Uterus (tissue), 4 donors: ENCODE results near the gene AP1S1. TPM values are rescaled to one million over a fixed set of nuclear protein-coding genes. Genes with fewer than 3 reads are reported as not detected.

Source experiments
- DNase-seq, 2 donors: peaks; one replicate each; pipeline ENCODE4 v3.0.0-alpha.2; 2019 to 2020
- H3K27ac ChIP-seq, 2 donors: fragments of 200-600 bp; sonication (generic); 1 replicate in 1 of 2; 2 replicates in 1 of 2; pipeline ENCODE4 v1.5.1; 2016 to 2018
- H3K27me3 ChIP-seq, 2 donors: fragments of 200-600 bp; sonication (generic); one replicate each; pipeline ENCODE4 v1.5.1; 2018 to 2019; ENCODE audit warnings: control low read depth in 1 of 2
- H3K36me3 ChIP-seq, 2 donors: fragments of 200-600 bp; sonication (generic); one replicate each; pipeline ENCODE4 v1.5.1; 2019; ENCODE audit warnings: control low read depth in 1 of 2
- H3K4me1 ChIP-seq, 2 donors: fragments of 200-600 bp; sonication (generic); one replicate each; pipeline ENCODE4 v1.5.1; 2018 to 2019; ENCODE audit warnings: control low read depth in 1 of 2
- H3K4me3 ChIP-seq, 2 donors: fragments of 200-600 bp; sonication (generic); 1 replicate in 1 of 2; 2 replicates in 1 of 2; pipeline ENCODE4 v1.5.1; 2018 to 2019; ENCODE audit warnings: mild to moderate bottlenecking in 1 of 2
- H3K9me3 ChIP-seq, 2 donors: fragments of 200-600 bp; sonication (generic); one replicate each; pipeline ENCODE4 v1.5.1; 2019; ENCODE audit warnings: control low read depth in 1 of 2
- CTCF ChIP-seq, 4 experiments: fragments of 200-600 bp in 2 of 4; fragments of 450-650 bp in 2 of 4; sonication (generic) in 2 of 4; IDR thresholded peaks; one replicate each; pipeline ENCODE4 v1.5.1; 2016 to 2019; ENCODE audit warnings: antibody characterized with exemption in 4 of 4, mild to moderate bottlenecking in 2 of 4, moderate library complexity in 1 of 4
- POLR2A ChIP-seq, 2 donors: fragments of 450-650 bp; IDR thresholded peaks; one replicate each; pipeline ENCODE4 v1.6.1; 2016; ENCODE audit warnings: antibody characterized with exemption in 2 of 2, mild to moderate bottlenecking in 1 of 2, moderate library complexity in 1 of 2
- intact Hi-C: fragments of 100-400 bp; cut with DNase I; formaldehyde crosslinking; loops from one replicate; pipeline ENCODE4 v1.15.1; 2023; ENCODE audit warnings: low total_unique reads
- total RNA-seq, 4 donors: library from RNA; depleted of rRNA in 3 of 4; stranded (reverse); fragments of >200 nt in 3 of 4; gene quantifications; one replicate each; pipeline versions ENCODE4 v1.1.0 to v1.2.4, GENCODE V29; 2014 to 2023
- donor health status: DM: yes; HTN: yes; CAD: no.

The AP1S1 gene
- total RNA-seq, 4 donors from 2014 or later: 9.2 to 59.6 (median 30.2) TPM

GRCh38 chr7:101124376-101125056, 29.8 kb upstream of the AP1S1 start:
- H3K4me1 ChIP-seq: peaks cover 0 to 26% of the 10 kb centered on the region in 2 donors
- intact Hi-C loops: no loop called here
- no peak for TF ChIP-seq POLR2A (IDR thresholded peaks at IDR 0.05)
- TF ChIP-seq CTCF (IDR thresholded peaks at IDR 0.05): no peak
- H3K36me3 ChIP-seq: no peaks in the 10 kb centered on the region
- no peak overlapping the region for H3K4me3 ChIP-seq
- H3K27ac ChIP-seq: peak overlapping the region in 1 of 2 donors; percentile 97
- DNase-seq: no peak
- H3K9me3 ChIP-seq: no peaks in the 10 kb centered on the region
- no peaks in the 10 kb centered on the region for H3K27me3 ChIP-seq

GRCh38 chr7:101125989-101126650, 28.2 kb upstream of the AP1S1 start:
- Histone ChIP-seq H3K4me3 (no peak overlapping the region), H3K9me3 (no peaks in the 10 kb centered on the region), H3K4me1 (peaks cover 0 to 26% of the 10 kb centered on the region in 2 donors), H3K27me3 (no peaks in the 10 kb centered on the region), H3K36me3 (no peaks in the 10 kb centered on the region), H3K27ac (peak overlapping the region; percentile 66 to 97)
- TF ChIP-seq CTCF (IDR thresholded peaks at IDR 0.05) (no peak), POLR2A (IDR thresholded peaks at IDR 0.05) (no peak)
- intact Hi-C loops: no loop called here
- DNase-seq: peak; percentile 72 to 81

GRCh38 chr7:101126651-101127459, 27.4 kb upstream of the AP1S1 start, which contains the start of gene SERPINE1:
Gene SERPINE1, plus strand, starts transcription at chr7:101127104. Its CDS starts 1,290 bp downstream, at chr7:101128394.
- intact Hi-C loops: no loop called here
- Histone ChIP-seq H3K27me3 (no peaks in the 10 kb centered on the region), H3K27ac (peak within 1 kb of the TSS; percentile 66 to 97), H3K36me3 (no peaks in the 10 kb centered on the region), H3K9me3 (no peaks in the 10 kb centered on the region), H3K4me3 (peak within 1 kb of the TSS in 1 of 2 donors; percentile 18), H3K4me1 (peaks cover 0 to 23% of the 10 kb centered on the region in 2 donors)
- peak; percentile 88 to 94 for DNase-seq
- peak; percentile 80 to 88 for TF ChIP-seq POLR2A (IDR thresholded peaks at IDR 0.05)
- peak in 2 of 4 experiments; percentile 12 to 22 for TF ChIP-seq CTCF (IDR thresholded peaks at IDR 0.05)

GRCh38 chr7:101127460-101128039, 26.7 kb upstream of the AP1S1 start:
- Histone ChIP-seq H3K27me3 (no peaks in the 10 kb centered on the region), H3K4me3 (peak overlapping the region in 1 of 2 donors; percentile 18), H3K36me3 (no peaks in the 10 kb centered on the region), H3K27ac (peak overlapping the region; percentile 66 to 97), H3K4me1 (peaks cover 0 to 23% of the 10 kb centered on the region in 2 donors), H3K9me3 (no peaks in the 10 kb centered on the region)
- intact Hi-C loops: no loop called here
- no peak for DNase-seq
- TF ChIP-seq POLR2A (IDR thresholded peaks at IDR 0.05) (no peak), CTCF (IDR thresholded peaks at IDR 0.05) (no peak)
